ENCODE measurements around the gene SLBP.

Gene SLBP

DNA sequence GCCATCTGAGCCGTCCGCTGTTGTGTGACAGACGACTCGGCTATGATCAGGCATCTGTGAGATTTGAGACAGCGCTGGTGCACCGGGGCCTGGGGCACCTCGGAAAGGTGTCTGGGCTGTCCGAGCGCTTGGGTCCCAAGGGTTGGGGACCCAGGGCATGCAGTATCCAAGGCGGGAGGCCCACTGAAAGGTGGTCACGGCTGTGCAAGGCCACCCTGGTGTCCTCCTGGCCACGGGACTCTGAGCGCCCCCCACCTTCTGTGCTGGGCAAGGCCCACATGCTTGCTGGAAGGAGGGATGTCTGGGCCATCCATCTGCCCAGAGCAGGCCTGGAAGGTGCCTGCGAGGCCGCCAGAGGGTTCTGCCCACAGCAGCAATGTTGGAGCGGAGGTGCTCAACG, 29.1 kb upstream of the SLBP start:
- no peak overlapping the region for H3K27ac ChIP-seq (ENCODE audit: low read depth, low read length)
- H3K36me3 ChIP-seq (ENCODE audit: control insufficient read depth in 1 of 2, insufficient read depth in 2 of 2, low read length in 2 of 2): peaks cover 46 to 62% of the 10 kb centered on the region in 2 donors

DNA sequence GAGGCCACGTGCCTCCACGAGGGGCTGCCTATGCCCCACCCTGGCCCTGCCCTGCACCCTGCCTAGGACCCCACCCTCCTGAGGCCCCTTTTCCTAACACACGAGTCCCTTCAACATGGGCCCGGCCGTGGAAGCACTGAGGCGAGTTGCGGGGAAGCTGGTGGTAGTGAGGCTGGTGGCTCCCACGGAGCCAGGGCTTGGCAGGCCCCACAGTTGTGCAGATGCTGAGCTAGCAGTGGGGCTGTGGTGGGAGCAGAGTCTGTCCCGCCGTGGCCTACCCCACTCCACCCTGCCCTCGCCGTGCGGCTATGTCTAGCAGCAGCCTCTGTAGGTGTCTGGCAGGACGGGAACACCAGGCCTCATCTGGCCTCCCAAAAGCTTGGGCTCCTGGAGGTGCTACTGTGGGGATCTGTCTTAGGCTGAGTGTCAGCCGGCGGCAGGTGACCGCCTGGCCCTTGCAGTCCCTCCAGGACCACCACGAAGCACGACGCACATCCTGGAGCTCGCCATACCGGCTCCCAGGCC, 28.0 kb upstream of the SLBP start:
- Histone ChIP-seq H3K4me1 (ENCODE audit: control insufficient read depth in 1 of 2, insufficient read depth in 2 of 2, low read length in 2 of 2) (no peaks in the 10 kb centered on the region), H3K4me3 (ENCODE audit: low read depth in 1 of 2, low read length in 2 of 2) (no peak overlapping the region), H3K9me3 (ENCODE audit: control insufficient read depth in 1 of 2, low read length in 2 of 2) (peaks cover 12 to 15% of the 10 kb centered on the region in 2 donors), H3K36me3 (ENCODE audit: control insufficient read depth in 1 of 2, insufficient read depth in 2 of 2, low read length in 2 of 2) (peaks cover 48 to 72% of the 10 kb centered on the region in 2 donors), H3K27ac (ENCODE audit: low read depth, low read length) (no peak overlapping the region), H3K27me3 (ENCODE audit: control insufficient read depth in 1 of 2, insufficient read depth in 2 of 2, low read length in 2 of 2) (no peaks in the 10 kb centered on the region), H3K9ac (ENCODE audit: low read depth in 1 of 2, low read length in 2 of 2) (no peak overlapping the region)

More for the DNA sequence above, 29.1 kb upstream of the SLBP start:
- no peaks in the 10 kb centered on the region for H3K4me1 ChIP-seq (ENCODE audit: control insufficient read depth in 1 of 2, insufficient read depth in 2 of 2, low read length in 2 of 2)
- H3K27me3 ChIP-seq (ENCODE audit: control insufficient read depth in 1 of 2, insufficient read depth in 2 of 2, low read length in 2 of 2): no peaks in the 10 kb centered on the region
- H3K9ac ChIP-seq (ENCODE audit: low read depth in 1 of 2, low read length in 2 of 2): no peak overlapping the region
- peaks cover 12 to 15% of the 10 kb centered on the region in 2 donors for H3K9me3 ChIP-seq (ENCODE audit: control insufficient read depth in 1 of 2, low read length in 2 of 2)
- no peak overlapping the region for H3K4me3 ChIP-seq (ENCODE audit: low read depth in 1 of 2, low read length in 2 of 2)

DNA sequence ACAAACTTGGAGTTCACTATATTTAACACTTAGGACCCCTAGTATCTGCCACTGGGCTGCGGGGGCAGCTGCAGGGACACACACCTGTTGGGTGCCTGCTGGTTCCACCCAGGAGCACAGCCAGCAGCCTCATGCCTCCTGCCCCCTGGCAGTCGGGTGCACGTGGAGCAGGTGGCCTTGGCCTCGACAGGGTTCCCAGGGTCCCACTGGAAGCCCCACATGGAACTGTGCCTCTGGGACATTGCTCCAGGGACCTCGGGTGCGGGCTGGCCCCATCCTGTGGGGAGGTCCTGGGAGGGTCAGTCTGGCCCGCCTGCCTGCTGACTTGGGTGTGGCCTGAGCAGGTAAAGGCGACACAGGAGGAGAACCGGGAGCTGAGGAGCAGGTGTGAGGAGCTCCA, 27.2 kb upstream of the SLBP start:
- no peak overlapping the region for H3K27ac ChIP-seq (ENCODE audit: low read depth, low read length)
- H3K9me3 ChIP-seq (ENCODE audit: control insufficient read depth in 1 of 2, low read length in 2 of 2): peaks cover 12 to 15% of the 10 kb centered on the region in 2 donors
- no peaks in the 10 kb centered on the region for H3K27me3 ChIP-seq (ENCODE audit: control insufficient read depth in 1 of 2, insufficient read depth in 2 of 2, low read length in 2 of 2)
- no peaks in the 10 kb centered on the region for H3K4me1 ChIP-seq (ENCODE audit: control insufficient read depth in 1 of 2, insufficient read depth in 2 of 2, low read length in 2 of 2)
- H3K9ac ChIP-seq (ENCODE audit: low read depth in 1 of 2, low read length in 2 of 2): no peak overlapping the region
- H3K4me3 ChIP-seq (ENCODE audit: low read depth in 1 of 2, low read length in 2 of 2): no peak overlapping the region
- H3K36me3 ChIP-seq (ENCODE audit: control insufficient read depth in 1 of 2, insufficient read depth in 2 of 2, low read length in 2 of 2): peaks cover 46 to 76% of the 10 kb centered on the region in 2 donors

DNA sequence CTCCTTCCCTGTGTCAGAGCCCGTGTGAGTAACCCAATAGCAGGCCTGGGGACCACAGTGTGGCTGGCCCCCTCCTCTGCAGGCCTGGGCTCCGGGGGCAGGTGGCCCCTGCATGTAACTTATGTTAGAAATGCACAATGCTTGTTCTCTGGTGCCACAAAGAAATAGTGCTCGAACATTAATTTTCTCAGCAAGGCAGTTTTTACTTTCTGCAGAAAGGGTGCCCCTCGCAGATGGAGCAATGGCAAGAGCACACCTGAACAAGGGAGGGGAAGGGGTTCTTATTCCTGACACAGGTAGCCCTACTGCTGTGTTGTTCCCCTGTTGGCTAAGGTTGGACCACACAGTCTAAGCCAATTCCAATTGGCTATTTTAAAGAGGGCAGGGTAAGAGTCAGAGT, 26.3 kb upstream of the SLBP start:
- Histone ChIP-seq H3K27me3 (ENCODE audit: control insufficient read depth in 1 of 2, insufficient read depth in 2 of 2, low read length in 2 of 2) (no peaks in the 10 kb centered on the region), H3K9ac (ENCODE audit: low read depth in 1 of 2, low read length in 2 of 2) (no peak overlapping the region), H3K4me3 (ENCODE audit: low read depth in 1 of 2, low read length in 2 of 2) (no peak overlapping the region), H3K27ac (ENCODE audit: low read depth, low read length) (no peak overlapping the region), H3K4me1 (ENCODE audit: control insufficient read depth in 1 of 2, insufficient read depth in 2 of 2, low read length in 2 of 2) (no peaks in the 10 kb centered on the region), H3K9me3 (ENCODE audit: control insufficient read depth in 1 of 2, low read length in 2 of 2) (peaks cover 12 to 15% of the 10 kb centered on the region in 2 donors), H3K36me3 (ENCODE audit: control insufficient read depth in 1 of 2, insufficient read depth in 2 of 2, low read length in 2 of 2) (peaks cover 42 to 67% of the 10 kb centered on the region in 2 donors)

DNA sequence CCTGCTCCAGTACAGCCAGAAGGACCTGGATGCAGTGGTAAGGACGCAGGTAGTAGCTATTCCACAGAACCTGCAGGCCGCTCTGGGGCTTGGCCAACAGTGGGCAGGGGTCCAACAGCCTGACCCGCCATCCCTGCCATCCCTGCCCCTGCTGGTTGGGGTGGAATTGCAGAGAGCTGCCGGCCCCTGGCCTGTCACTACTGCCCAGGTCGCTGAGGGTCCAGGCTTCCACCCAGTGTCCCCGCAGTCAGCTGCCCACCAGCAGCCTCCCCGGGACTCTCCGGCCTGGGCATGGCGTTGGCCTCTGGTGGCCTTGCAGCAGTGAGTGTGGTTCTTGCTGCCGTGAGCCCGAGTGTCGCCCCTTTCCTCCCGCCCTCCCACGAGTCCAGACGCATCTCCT, 25.5 kb upstream of the SLBP start:
- Histone ChIP-seq H3K4me3 (ENCODE audit: low read depth in 1 of 2, low read length in 2 of 2) (no peak overlapping the region), H3K27ac (ENCODE audit: low read depth, low read length) (no peak overlapping the region), H3K9me3 (ENCODE audit: control insufficient read depth in 1 of 2, low read length in 2 of 2) (peaks cover 12 to 15% of the 10 kb centered on the region in 2 donors), H3K4me1 (ENCODE audit: control insufficient read depth in 1 of 2, insufficient read depth in 2 of 2, low read length in 2 of 2) (no peaks in the 10 kb centered on the region), H3K27me3 (ENCODE audit: control insufficient read depth in 1 of 2, insufficient read depth in 2 of 2, low read length in 2 of 2) (no peaks in the 10 kb centered on the region), H3K36me3 (ENCODE audit: control insufficient read depth in 1 of 2, insufficient read depth in 2 of 2, low read length in 2 of 2) (peaks cover 42 to 72% of the 10 kb centered on the region in 2 donors), H3K9ac (ENCODE audit: low read depth in 1 of 2, low read length in 2 of 2) (no peak overlapping the region)

DNA sequence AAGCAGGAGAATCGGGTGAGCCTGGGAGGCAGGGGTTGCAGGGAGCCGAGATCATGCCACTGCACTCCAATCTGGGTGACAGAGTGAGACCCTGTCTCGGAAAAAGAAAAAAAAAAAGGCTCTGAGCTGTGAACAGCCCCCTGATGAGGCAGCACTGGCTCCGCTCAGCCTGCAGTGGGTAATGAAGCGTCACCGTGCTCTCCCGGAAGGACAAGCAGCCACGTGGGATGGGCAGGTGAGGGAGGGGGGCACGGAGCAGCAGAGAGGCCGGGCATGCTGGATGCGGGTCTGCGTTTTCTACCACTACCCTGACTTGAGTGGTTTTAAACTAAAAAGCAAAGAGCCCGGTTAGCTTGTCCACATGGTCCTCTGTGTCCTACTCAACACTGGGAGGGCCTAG, 24.7 kb upstream of the SLBP start:
- no peak overlapping the region for H3K27ac ChIP-seq (ENCODE audit: low read depth, low read length)
- no peak overlapping the region for H3K4me3 ChIP-seq (ENCODE audit: low read depth in 1 of 2, low read length in 2 of 2)
- no peak overlapping the region for H3K9ac ChIP-seq (ENCODE audit: low read depth in 1 of 2, low read length in 2 of 2)
- peaks cover 12 to 15% of the 10 kb centered on the region in 2 donors for H3K9me3 ChIP-seq (ENCODE audit: control insufficient read depth in 1 of 2, low read length in 2 of 2)
- no peaks in the 10 kb centered on the region for H3K27me3 ChIP-seq (ENCODE audit: control insufficient read depth in 1 of 2, insufficient read depth in 2 of 2, low read length in 2 of 2)
- no peaks in the 10 kb centered on the region for H3K4me1 ChIP-seq (ENCODE audit: control insufficient read depth in 1 of 2, insufficient read depth in 2 of 2, low read length in 2 of 2)
- H3K36me3 ChIP-seq (ENCODE audit: control insufficient read depth in 1 of 2, insufficient read depth in 2 of 2, low read length in 2 of 2): peaks cover 48 to 72% of the 10 kb centered on the region in 2 donors

DNA sequence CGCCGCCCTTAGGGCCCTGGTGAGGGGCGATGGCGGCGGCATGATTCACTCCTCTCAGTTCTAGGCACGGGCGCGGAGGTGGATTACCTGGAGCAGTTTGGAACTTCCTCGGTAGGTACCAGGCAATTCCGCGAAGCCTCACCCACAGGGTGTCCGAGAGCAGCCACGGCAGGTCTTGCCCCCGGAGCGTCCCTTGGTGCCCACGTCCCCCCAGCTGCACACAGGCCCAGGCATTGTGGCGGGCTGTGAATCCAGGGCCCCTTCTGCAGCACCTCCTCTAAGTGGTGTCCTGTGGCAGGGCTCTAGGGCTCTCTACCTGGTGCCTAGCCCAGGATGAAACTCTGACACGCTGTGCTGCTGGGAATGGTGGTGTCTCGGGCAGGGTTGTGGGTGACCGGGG, 23.1 kb upstream of the SLBP start:
- no peaks in the 10 kb centered on the region for H3K4me1 ChIP-seq (ENCODE audit: control insufficient read depth in 1 of 2, insufficient read depth in 2 of 2, low read length in 2 of 2)
- H3K9me3 ChIP-seq (ENCODE audit: control insufficient read depth in 1 of 2, low read length in 2 of 2): peaks cover 12 to 15% of the 10 kb centered on the region in 2 donors
- no peaks in the 10 kb centered on the region for H3K27me3 ChIP-seq (ENCODE audit: control insufficient read depth in 1 of 2, insufficient read depth in 2 of 2, low read length in 2 of 2)

DNA sequence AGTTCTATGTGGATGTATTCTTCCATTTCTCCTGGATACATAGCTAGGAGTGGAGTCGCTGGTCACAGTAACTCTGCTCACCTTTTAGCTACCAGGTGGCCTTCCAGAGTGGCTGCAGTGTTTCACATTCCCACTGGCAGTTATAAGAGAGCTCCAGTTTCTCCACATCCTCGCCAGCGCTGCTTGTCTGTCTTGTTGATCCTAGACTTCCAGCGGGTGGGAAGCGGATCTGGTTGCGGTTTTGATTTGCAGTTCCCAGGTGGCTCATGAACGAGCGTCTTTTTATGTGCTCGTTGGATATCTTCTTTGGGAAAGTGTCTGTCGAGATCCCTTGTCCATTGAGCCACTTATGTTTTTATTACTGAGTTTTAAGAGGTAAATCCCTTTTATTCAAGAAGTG, 20.8 kb upstream of the SLBP start:
- Histone ChIP-seq H3K9me3 (ENCODE audit: control insufficient read depth in 1 of 2, low read length in 2 of 2) (peaks cover 9 to 10% of the 10 kb centered on the region in 2 donors), H3K4me3 (ENCODE audit: low read depth in 1 of 2, low read length in 2 of 2) (no peak overlapping the region), H3K27ac (ENCODE audit: low read depth, low read length) (no peak overlapping the region), H3K9ac (ENCODE audit: low read depth in 1 of 2, low read length in 2 of 2) (no peak overlapping the region), H3K27me3 (ENCODE audit: control insufficient read depth in 1 of 2, insufficient read depth in 2 of 2, low read length in 2 of 2) (no peaks in the 10 kb centered on the region), H3K36me3 (ENCODE audit: control insufficient read depth in 1 of 2, insufficient read depth in 2 of 2, low read length in 2 of 2) (peaks cover 27 to 64% of the 10 kb centered on the region in 2 donors), H3K4me1 (ENCODE audit: control insufficient read depth in 1 of 2, insufficient read depth in 2 of 2, low read length in 2 of 2) (peaks cover 11 to 19% of the 10 kb centered on the region in 2 donors)

More for the DNA sequence above, 23.1 kb upstream of the SLBP start:
- no peak overlapping the region for H3K27ac ChIP-seq (ENCODE audit: low read depth, low read length)
- H3K9ac ChIP-seq (ENCODE audit: low read depth in 1 of 2, low read length in 2 of 2): no peak overlapping the region
- H3K36me3 ChIP-seq (ENCODE audit: control insufficient read depth in 1 of 2, insufficient read depth in 2 of 2, low read length in 2 of 2): peaks cover 40 to 67% of the 10 kb centered on the region in 2 donors
- H3K4me3 ChIP-seq (ENCODE audit: low read depth in 1 of 2, low read length in 2 of 2): no peak overlapping the region

DNA sequence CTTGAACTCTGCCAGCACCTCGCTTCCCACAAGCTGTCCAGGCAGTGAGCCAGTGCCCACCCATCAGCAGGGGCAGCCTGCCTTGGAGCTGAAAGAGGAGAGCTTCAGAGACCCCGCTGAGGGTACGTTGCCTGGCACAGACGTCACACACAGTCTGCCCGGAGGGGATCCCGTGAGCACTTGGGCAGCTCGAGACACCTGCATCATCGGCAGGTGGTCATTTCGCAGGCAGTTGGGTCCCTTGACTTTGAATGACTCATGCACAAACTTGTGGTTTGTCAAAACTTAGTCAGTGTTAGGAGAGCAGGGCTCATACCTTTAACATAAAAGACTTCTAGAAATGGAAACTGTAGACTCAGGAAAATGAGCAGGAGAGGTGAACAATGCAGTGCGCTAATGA, 19.1 kb upstream of the SLBP start:
- peaks cover 15 to 48% of the 10 kb centered on the region in 2 donors for H3K36me3 ChIP-seq (ENCODE audit: control insufficient read depth in 1 of 2, insufficient read depth in 2 of 2, low read length in 2 of 2)
- H3K4me1 ChIP-seq (ENCODE audit: control insufficient read depth in 1 of 2, insufficient read depth in 2 of 2, low read length in 2 of 2): peaks cover 25 to 36% of the 10 kb centered on the region in 2 donors
- H3K27ac ChIP-seq (ENCODE audit: low read depth, low read length): no peak overlapping the region
- H3K9me3 ChIP-seq (ENCODE audit: control insufficient read depth in 1 of 2, low read length in 2 of 2): no peaks in the 10 kb centered on the region
- H3K27me3 ChIP-seq (ENCODE audit: control insufficient read depth in 1 of 2, insufficient read depth in 2 of 2, low read length in 2 of 2): no peaks in the 10 kb centered on the region
- no peak overlapping the region for H3K4me3 ChIP-seq (ENCODE audit: low read depth in 1 of 2, low read length in 2 of 2)
- no peak overlapping the region for H3K9ac ChIP-seq (ENCODE audit: low read depth in 1 of 2, low read length in 2 of 2)

DNA sequence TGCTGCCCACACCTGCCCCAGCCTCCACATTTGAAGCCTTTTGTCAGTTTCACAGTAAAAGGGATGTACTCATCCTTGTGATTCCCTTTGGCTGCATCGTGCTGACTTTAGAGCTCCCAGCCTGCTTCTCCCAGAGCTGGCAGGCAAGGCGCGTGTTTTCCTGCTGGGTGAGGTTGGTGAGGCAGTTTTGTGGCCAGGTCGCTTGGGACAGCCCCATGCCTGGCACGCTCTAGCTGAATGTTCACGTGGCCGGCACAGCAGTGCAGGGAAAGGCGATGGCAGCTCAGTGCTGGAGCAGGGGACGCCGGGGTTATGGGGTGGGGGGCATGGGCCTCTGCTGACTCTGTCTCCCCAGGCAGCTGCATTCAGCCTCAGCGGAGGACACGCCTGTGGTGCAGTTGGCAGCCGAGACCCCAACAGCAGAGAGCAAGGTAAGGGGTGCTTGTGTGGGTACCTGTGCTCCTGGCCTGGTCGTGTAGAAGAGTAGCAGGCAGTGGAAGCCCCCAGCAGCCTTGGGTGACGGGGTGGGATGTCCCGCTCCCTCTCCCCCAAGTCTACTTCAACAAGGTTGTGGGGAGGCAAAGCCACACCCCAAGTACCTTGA, 18.5 kb upstream of the SLBP start:
- Histone ChIP-seq H3K4me3 (ENCODE audit: low read depth in 1 of 2, low read length in 2 of 2) (no peak overlapping the region), H3K4me1 (ENCODE audit: control insufficient read depth in 1 of 2, insufficient read depth in 2 of 2, low read length in 2 of 2) (peaks cover 25 to 40% of the 10 kb centered on the region in 2 donors), H3K27me3 (ENCODE audit: control insufficient read depth in 1 of 2, insufficient read depth in 2 of 2, low read length in 2 of 2) (no peaks in the 10 kb centered on the region), H3K9ac (ENCODE audit: low read depth in 1 of 2, low read length in 2 of 2) (no peak overlapping the region), H3K36me3 (ENCODE audit: control insufficient read depth in 1 of 2, insufficient read depth in 2 of 2, low read length in 2 of 2) (peaks cover 11 to 49% of the 10 kb centered on the region in 2 donors), H3K27ac (ENCODE audit: low read depth, low read length) (no peak overlapping the region), H3K9me3 (ENCODE audit: control insufficient read depth in 1 of 2, low read length in 2 of 2) (no peaks in the 10 kb centered on the region)

Data from duodenal mucosa (tissue), 2 donors.